HG03045 (cell line): ENCODE results near the gene ACP3.

Experiments
- ATAC-seq: cut with Tn5 transposase; IDR thresholded peaks from one replicate; pipeline ENCODE4 v1.9.1; 2021; ENCODE audit warnings: mild to moderate bottlenecking, moderate library complexity; ENCODE audit not compliant: unreplicated experiment

Gene ACP3

DNA sequence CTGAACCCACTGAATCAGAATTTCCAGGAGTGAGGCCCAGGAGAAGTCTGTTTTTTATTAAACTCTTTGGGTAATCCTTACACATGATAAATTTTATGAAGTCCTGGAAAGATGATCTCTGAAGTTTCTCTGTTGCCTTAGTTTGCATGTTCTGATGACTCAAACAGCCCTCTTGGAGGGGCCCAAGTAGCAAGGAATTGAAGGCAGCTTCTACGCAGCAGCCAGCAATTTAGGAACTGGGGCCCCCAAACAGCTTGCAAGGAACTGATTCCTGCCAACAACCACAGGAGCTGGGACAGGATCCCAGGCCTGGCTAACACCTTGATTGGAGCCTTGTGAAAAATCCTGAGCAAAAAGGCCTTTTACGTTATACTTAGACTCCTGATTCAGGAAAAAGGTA lies 5.4 kb upstream of the ACP3 start:
- no peak for ATAC-seq

DNA sequence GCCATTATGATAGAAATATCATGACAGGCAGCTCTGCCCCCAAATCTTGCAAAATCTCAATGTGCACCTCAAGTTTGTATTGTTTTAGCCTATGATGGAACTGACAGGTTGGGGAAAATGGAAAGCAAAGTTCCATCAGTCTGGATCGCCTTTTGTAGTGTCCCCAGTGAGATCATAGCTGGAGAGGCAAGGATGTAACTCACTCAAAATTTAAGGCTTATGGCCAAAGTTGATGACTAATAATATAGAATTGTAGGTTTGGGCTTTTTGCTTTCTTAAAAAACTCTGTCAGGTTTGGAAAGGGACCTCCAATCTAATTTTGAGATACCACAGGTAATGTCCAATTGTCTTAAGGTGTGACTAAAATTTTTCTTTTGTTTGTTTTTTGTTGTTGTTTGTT lies 1.4 kb upstream of the ACP3 start:
- ATAC-seq: no peak

DNA sequence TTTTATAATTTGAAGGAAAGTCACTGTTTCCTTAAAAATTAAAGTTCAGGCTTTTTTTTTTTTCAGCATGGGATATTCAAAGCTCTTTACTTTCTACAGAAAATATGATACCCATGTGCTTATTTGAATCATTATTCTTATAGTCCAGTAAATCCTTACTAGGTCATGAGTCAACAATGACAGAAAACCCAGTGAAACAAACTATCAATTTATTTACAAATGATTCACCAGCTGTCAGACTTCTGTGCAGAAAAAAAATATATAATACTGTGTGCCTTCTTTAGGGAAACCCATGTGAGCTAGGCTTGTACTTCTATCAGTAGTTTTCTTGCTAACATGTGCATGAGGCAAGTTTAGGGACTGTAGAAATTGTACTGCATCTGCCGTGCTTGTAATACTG lies 1.2 kb downstream of the ACP3 start:
- no peak for ATAC-seq

DNA sequence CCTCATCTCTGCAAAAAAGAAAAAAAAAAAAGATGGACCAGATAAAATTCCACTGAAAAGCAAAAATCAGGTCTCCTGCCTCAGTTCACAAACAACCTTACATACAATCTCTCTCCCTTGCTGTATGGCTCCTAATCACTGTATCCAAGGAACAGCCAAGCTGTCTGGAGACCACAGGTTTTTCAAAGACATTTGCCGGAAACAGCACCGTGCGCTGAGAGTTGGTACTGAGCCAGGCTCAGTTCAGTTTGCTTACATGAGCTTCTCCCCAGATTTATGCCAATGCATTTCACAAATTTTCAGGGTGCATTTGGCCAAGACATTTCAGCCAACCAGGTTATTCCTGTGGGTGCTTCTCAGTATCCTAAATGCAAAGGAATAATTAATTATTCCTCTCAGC lies 4.1 kb downstream of the ACP3 start:
- no peak for ATAC-seq

DNA sequence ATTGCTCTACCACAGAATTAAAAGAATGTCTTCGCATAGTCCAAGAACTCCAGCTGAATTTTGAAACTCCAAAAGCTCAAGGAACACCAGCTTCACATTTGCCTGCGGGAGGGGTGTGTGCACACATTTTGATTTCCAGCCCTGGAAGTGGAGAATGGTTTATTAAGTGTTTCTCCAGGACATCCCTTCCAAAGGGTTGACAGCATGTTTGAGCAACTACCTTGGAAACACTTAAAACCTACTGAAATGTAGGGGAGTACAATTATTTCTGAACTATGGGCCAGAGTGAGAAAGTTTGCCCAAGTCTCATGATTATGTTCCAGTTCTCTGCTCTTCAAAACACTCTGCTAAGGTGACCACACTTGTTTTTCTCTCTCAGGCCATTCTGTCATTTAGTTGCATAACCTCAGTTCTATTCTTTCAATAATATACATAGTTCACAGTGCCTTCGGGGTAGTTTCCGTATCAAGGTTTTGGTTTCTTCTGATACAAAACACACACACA lies 7.9 kb downstream of the ACP3 start:
- ATAC-seq: no peak

DNA sequence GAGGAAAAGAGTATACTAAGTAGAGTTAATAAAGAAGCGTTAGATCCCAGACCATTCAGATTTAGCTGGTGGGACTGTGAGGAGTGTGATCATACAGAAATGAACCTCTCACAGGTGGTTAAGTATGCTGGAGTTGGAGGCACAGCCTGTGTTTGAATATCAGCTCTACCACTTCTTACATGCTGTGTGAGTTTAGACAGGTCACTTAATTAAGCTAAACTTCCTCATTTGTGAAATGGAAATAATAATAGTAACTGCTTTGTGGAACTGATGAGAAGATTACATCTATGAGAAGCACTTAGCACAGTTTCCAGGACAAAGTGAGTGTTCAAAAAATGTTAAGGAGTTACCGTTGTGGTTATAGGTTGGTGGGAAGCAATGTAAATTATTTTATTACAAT lies 8.4 kb downstream of the ACP3 start:
- ATAC-seq: no peak

DNA sequence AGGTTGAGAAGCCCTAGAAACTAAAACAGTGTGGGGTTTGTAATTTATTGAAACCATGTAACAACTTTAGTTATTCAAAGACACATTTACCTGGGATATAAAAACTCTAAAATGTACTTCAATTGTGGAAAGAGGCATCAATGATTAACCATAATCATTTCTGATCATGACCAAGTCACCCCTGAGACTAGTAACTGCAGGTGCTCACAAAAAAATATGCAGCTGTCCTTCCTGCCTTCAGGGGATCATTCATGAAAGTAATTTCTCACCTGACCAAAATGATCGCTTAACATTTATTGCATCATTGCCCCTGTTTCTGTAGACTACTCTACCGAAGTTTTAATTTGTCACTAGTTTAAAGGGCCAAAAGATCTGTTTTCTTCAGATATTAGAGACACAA lies 9.0 kb downstream of the ACP3 start:
- no peak for ATAC-seq

DNA sequence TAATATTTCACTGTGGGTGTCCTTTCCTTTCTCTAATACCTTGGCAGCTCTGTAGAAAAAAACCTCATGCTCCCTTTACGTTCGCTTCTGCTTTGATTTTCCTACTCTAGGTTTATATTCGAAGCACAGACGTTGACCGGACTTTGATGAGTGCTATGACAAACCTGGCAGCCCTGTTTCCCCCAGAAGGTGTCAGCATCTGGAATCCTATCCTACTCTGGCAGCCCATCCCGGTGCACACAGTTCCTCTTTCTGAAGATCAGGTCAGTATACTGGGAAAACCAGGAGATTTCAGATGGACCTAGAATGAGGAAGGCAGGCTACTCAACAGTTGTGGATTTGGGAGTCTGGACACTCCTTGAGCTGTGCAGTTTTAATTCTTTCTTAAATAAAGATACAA lies 14.9 kb downstream of the ACP3 start:
- ATAC-seq: no peak

DNA sequence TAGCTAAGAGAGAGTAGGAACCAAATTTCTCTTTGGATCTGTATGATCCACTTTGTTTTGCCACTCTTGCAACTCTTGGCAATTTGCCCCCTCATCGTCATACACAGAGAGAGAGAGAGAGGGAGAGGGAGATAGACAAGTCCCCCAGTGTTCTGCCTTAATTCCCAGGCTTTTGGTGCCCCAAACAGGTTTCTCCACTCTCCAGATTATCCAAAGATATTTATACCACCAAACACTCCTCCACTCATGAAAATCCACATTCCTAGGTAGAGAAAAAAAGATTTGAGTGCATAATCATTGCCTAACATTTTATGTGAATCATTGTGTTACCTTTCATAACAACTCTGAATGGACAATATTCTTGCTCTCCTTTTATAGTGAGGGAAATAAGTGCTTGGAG lies 15.3 kb downstream of the ACP3 start:
- no peak for ATAC-seq

DNA sequence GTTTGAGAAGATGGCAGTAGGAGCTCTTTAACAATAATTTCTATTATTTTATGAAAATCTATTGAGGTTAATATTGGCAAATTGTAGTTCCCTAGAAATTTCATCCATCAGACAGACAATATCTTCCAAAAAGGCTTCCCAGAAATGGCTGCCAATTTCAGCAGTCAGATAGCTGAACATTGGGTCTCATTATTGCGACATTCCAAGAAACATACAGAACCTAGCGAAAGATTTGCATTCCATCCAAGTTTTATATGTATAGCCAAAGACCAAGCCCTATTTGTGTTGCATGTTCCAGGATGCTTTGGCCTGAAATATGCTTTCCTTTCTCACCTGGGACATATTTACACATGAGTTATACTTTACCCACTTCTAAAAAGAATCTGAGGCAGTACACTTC lies 24.5 kb downstream of the ACP3 start:
- ATAC-seq: no peak

DNA sequence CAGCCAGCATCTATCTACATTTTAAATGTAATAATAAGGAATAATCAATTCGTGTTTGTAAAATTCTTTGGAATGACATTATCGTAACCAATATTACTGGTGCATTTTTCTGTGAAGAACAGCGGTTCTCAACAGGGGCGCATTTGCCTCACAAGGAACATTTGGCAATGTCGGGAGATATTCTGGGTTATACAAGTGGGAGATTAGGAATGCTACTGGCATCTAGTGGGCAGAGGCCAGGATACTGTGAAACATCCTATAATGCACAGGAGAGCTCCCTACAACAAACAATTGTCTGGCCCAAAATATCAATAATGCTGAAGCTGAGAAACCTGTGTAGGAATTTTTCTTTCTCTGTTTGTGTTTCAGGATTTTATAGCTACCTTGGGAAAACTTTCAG lies 25.0 kb downstream of the ACP3 start:
- no peak for ATAC-seq

DNA sequence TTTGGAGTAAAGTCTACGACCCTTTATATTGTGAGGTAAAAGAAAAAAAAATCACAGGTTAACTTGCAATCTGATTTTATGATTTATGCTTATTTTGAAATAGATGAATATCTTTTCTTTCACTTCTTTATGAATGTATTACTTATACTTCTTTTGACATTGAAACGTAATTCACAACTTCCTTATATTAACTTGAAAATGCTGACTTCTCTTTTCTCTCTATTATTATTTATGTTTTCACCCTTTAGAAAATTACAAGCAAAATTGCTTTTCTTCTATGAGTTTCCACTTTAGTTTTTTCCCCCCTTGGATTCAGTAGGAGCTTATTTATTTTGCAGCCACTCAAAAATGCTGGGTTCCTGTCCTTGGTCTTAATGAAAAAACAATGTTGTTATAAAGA lies 25.4 kb downstream of the ACP3 start:
- no peak for ATAC-seq

DNA sequence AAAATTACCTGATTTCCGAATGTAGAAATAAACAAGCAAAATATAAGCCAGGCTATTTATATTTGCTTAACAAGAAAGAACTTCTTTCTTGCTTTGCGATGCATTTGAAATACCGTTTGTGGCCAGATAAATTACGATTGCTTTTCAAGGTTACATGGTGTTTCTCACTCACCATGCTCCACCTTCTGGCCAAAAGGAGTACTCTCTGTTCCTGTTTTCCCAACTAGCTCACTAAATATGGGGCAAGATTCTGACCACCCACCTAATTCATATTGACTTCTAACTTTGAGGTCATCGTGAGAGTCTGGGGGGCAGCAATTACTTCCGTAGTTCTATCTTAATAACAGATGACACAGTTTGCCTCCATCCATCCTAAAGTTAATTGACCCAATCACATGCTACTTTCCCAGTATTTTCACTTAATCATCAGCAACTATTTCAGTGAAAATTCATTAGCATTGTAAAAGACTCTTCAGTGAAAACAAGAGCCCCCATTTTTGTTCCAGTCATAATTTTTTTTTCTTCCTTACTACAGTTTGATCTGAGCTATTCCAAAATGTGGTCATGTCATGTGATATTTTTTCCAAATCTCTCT lies 25.9 kb downstream of the ACP3 start:
- no peak for ATAC-seq

DNA sequence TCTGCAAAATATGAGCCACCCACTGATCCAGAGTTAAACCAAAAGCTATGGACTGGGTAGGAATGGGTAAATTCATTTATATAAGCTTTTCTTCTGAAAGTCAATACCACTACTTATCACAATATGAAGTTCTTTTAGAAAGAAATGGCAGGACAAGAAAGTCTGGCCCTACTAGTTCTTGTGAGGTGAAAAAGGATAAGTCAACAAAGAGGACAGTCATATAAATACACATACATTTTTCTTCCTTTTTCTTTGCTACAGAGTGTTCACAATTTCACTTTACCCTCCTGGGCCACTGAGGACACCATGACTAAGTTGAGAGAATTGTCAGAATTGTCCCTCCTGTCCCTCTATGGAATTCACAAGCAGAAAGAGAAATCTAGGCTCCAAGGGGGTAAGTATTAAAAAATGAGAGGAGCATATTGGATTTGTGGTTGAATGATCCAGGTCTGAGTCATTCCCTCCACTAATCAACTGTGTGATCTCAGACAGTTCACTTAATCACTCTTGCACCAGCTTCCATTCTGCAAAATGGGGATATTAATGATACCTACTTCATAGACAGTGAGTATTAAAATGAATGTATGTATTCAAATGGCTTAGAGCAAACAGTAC lies 27.6 kb downstream of the ACP3 start:
- ATAC-seq: no peak

DNA sequence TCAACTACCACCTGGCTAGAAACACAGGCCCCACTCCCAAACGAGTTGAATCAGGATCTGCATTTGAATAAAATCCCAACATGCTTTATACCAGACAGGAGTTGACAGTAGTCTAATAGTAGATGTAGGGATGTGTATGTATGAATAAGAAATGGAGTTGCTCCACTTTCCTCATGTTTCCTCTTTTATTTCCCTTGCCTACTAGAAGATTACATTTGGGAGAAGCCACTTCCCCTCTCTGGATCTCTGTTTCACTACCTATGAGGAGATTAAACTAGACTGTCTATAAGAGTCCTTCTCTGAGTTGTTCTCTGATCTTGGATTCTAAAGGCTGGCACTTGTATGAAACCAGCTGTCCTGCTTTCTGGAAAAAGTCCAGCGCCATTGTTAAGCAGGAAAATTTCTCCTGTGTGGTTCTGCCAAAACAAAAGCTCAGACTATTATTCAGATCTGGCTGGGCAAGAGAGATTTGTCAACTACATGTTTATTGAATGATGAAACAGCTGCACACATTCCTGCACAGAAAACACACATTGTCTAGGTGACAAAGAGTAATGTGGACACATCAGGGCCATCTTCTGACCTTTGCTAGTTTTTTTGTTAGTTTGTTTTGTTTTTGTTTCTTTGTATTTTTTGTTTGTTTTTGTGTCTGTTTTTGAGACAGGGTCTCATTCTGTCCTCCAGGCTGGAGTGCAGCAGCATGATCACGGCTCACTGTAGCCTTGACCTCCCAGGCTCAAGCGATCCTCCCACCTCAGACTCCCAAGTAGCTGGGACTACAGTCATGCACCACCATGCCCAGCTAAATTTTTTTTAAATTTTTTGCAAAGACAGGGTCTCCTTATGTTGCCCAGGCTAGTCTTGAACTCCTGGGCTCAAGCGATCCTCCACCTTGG lies 29.9 kb downstream of the ACP3 start:
- no peak for ATAC-seq

DNA sequence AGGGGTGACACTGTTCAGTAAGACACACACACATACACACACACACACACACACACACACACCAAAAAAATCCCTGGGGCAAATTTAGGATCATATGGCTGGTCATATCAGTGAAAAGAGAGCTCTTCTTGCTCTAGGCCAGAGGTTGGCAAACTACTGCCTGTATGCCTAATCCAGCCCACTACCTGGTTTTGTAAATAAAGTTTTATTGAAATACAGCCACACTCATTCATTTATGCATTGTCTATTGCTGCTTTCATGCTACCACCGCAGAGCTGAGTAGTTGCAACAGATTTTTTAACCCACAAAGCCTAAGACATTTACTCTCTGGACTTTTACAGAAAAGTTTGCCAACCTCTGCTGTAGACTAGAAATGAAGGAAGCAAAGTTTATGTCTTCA lies 30.6 kb downstream of the ACP3 start:
- ATAC-seq: no peak

DNA sequence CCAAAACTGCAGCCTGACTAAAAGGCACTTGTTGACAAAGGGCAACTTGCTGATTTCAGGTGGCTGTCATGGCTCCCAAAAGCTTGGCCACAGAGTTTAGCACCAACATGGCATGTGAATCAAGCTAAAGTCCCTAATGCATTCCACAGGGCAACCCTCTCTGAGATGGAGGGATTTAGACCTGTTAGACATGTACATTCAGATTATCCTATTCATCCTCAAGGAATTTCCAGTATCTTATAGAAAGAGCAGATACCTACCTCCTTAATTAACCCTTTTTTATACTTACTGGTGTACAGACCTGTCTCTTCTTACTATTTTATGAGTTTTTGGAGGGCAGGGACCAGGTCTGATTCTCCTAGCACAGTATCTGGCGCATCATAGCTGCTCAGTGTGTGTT lies 31.3 kb downstream of the ACP3 start:
- no peak for ATAC-seq

DNA sequence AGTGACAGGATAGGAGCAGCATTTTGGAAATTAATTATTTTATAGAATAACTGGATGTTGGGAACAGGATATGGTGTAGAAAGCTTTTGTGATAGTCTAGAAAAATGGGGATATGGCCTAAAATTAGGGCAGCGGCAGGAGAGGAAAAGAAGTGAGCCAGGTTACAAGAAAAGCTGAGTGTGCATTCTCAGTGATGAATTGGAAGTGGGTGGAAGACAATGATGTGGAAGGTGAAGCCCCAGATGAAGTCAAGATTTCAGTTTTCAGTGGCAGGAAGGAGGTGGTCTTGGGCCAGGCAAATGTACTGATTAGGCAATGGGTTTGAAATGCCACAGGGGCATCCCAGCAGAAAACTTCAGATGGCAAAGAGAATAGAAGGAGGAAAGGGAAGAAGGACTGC lies 33.6 kb downstream of the ACP3 start:
- no peak for ATAC-seq

DNA sequence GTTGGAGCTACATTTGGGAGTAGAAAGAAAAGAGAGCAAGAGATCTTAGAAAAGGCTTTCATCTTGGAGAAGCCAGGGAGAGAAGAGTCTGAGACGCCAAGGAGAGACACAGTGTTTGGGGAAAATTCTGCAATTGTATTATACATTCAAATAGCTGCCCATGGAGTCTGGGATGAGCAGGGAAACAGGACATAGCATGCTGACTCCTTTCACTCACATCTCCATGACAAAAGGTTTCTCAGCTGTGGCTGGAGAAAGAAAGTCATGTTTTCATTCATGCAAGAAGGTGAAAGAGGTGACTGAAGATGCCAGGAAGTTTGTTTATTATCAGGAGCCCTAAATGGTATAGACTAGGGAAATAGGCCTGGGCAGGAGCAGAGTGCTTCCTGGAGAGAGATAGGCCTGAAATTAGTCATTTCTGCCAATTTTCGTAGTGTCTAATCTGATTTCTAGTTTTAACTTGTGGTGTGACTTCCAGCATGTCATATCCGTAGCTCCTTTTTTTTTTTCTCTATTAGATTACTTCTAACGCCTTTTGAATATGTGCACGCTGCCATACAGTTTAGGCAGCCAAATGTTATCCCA lies 34.1 kb downstream of the ACP3 start:
- no peak for ATAC-seq

DNA sequence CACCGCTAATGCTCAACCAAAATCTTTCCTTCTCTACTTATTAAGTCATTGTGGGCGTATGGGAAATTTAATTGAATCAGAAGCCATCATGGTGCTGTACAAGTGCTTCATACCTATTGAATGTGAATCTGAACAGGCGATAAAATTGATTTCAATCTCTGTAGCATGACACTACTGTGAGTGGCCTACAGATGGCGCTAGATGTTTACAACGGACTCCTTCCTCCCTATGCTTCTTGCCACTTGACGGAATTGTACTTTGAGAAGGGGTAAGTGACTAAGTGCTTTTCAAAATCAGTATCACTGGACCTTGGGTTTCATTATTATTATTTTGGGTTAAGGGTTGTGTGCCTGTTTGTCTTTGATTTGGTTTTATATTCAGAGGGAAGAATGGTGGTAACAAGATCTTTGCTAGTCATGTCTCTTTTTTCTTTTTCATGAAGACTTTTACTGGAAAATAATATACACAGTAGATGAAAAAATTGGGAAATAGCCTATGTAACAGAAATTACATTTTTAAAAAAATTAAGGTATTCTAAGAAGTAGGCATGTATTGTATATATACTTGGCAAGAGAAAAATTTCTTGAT lies 35.4 kb downstream of the ACP3 start:
- peak; percentile 52 for ATAC-seq

DNA sequence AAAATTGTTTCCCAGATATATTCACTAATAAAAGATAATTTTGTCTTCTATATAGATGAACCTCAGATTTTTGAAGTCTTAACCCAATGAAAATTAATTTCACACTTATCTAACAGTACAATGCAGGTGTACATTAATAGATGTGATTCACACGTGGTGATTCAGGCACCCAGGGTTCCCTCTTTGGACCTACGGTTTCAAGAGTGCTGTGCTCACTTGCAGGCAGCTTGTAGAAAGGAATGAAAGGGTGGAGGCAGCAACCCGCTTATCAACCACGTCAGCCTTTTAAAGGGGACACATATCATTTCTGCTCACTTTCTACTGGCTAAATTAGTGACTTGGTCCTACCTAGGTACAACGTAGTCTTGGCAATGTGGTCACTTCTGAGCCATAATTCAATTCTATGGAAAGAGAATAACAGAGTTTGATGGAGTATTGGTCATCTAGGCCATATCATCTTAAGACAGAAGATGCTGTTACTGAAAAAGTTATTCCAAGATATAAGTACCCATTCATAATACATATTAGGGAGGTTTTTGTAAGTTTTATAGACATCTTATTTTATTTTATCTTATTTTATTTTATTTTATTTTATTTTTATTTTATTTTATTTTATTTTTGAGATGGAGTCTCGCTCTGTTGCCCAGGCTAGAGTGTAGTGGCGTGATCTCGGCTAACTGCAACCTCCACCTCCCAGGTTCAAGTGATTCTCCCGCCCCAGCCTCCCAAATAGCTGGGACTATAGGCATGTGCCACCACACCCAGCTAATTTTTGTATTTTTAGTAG lies 37.9 kb downstream of the ACP3 start:
- no peak for ATAC-seq
